ENCODE data around the gene NFKBIL1.

NFKBIL1 gene

DNA sequence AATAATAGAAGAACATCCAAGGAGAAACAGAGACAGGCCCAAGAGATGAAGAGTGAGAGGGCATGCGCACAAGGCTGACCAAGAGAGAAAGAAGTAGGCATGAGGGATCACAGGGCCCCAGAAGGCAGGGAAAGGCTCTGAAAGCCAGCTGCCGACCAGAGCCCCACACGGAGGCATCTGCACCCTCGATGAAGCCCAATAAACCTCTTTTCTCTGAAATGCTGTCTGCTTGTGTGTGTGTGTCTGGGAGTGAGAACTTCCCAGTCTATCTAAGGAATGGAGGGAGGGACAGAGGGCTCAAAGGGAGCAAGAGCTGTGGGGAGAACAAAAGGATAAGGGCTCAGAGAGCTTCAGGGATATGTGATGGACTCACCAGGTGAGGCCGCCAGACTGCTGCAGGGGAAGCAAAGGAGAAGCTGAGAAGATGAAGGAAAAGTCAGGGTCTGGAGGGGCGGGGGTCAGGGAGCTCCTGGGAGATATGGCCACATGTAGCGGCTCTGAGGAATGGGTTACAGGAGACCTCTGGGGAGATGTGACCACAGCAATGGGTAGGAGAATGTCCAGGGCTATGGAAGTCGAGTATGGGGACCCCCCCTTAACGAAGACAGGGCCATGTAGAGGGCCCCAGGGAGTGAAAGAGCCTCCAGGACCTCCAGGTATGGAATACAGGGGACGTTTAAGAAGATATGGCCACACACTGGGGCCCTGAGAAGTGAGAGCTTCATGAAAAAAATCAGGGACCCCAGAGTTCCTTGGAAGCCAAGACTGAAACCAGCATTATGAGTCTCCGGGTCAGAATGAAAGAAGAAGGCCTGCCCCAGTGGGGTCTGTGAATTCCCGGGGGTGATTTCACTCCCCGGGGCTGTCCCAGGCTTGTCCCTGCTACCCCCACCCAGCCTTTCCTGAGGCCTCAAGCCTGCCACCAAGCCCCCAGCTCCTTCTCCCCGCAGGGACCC is 27.0 kb downstream of the NFKBIL1 start (continued):
- TF ChIP-seq ESRRG (CRISPR knock-in tag; IDR thresholded peaks at IDR 0.05) (no peak), TOX (CRISPR knock-in tag; IDR thresholded peaks at IDR 0.05; ENCODE audit: borderline replicate concordance) (no peak), SNAI2 (CRISPR knock-in tag; IDR thresholded peaks at IDR 0.05) (no peak), ZFP30 (CRISPR knock-in tag; IDR thresholded peaks at IDR 0.05) (no peak), BACH2 (CRISPR knock-in tag; IDR thresholded peaks at IDR 0.05; ENCODE audit: borderline replicate concordance) (no peak)

DNA sequence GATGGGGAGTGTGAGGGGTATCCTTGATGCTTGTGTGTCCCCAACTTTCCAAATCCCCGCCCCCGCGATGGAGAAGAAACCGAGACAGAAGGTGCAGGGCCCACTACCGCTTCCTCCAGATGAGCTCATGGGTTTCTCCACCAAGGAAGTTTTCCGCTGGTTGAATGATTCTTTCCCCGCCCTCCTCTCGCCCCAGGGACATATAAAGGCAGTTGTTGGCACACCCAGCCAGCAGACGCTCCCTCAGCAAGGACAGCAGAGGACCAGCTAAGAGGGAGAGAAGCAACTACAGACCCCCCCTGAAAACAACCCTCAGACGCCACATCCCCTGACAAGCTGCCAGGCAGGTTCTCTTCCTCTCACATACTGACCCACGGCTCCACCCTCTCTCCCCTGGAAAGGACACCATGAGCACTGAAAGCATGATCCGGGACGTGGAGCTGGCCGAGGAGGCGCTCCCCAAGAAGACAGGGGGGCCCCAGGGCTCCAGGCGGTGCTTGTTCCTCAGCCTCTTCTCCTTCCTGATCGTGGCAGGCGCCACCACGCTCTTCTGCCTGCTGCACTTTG is 28.0 kb downstream of the NFKBIL1 start, which contains the start of gene TNF:
Gene TNF, plus strand, starts transcription at position 231 of the 567 bp plus-strand sequence. Its CDS starts 177 bp downstream, at position 408.
- ATAC-seq: no peak
- TF ChIP-seq TCF4 (CRISPR knock-in tag; IDR thresholded peaks at IDR 0.05; ENCODE audit: borderline replicate concordance) (no peak), TOX (CRISPR knock-in tag; IDR thresholded peaks at IDR 0.05; ENCODE audit: borderline replicate concordance) (no peak), ISL1 (CRISPR knock-in tag; IDR thresholded peaks at IDR 0.05) (no peak), ZNF8 (CRISPR knock-in tag; IDR thresholded peaks at IDR 0.05) (no peak), ZNF565 (CRISPR knock-in tag; conservative IDR thresholded peaks at IDR 0.05; ENCODE audit: low read depth) (no peak)

DNA sequence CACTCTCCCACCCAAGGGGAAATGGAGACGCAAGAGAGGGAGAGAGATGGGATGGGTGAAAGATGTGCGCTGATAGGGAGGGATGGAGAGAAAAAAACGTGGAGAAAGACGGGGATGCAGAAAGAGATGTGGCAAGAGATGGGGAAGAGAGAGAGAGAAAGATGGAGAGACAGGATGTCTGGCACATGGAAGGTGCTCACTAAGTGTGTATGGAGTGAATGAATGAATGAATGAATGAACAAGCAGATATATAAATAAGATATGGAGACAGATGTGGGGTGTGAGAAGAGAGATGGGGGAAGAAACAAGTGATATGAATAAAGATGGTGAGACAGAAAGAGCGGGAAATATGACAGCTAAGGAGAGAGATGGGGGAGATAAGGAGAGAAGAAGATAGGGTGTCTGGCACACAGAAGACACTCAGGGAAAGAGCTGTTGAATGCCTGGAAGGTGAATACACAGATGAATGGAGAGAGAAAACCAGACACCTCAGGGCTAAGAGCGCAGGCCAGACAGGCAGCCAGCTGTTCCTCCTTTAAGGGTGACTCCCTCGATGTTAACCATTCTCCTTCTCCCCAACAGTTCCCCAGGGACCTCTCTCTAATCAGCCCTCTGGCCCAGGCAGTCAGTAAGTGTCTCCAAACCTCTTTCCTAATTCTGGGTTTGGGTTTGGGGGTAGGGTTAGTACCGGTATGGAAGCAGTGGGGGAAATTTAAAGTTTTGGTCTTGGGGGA is 28.7 kb downstream of the NFKBIL1 start:
- ATAC-seq: no peak
- TF ChIP-seq, protein P1, sequence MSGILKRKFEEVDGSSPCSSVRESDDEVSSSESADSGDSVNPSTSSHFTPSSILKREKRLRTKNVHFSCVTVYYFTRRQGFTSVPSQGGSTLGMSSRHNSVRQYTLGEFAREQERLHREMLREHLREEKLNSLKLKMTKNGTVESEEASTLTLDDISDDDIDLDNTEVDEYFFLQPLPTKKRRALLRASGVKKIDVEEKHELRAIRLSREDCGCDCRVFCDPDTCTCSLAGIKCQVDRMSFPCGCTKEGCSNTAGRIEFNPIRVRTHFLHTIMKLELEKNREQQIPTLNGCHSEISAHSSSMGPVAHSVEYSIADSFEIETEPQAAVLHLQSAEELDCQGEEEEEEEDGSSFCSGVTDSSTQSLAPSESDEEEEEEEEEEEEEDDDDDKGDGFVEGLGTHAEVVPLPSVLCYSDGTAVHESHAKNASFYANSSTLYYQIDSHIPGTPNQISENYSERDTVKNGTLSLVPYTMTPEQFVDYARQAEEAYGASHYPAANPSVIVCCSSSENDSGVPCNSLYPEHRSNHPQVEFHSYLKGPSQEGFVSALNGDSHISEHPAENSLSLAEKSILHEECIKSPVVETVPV (CRISPR knock-in tag; IDR thresholded peaks at IDR 0.05): no peak
- TF ChIP-seq, protein P2, sequence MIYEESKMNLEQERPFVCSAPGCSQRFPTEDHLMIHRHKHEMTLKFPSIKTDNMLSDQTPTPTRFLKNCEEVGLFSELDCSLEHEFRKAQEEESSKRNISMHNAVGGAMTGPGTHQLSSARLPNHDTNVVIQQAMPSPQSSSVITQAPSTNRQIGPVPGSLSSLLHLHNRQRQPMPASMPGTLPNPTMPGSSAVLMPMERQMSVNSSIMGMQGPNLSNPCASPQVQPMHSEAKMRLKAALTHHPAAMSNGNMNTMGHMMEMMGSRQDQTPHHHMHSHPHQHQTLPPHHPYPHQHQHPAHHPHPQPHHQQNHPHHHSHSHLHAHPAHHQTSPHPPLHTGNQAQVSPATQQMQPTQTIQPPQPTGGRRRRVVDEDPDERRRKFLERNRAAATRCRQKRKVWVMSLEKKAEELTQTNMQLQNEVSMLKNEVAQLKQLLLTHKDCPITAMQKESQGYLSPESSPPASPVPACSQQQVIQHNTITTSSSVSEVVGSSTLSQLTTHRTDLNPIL (CRISPR knock-in tag; IDR thresholded peaks at IDR 0.05; ENCODE audit: low read depth): no peak
- TF ChIP-seq ZNF70 (CRISPR knock-in tag; IDR thresholded peaks at IDR 0.05) (no peak), TCF4 (CRISPR knock-in tag; IDR thresholded peaks at IDR 0.05; ENCODE audit: borderline replicate concordance) (no peak), ISL1 (CRISPR knock-in tag; IDR thresholded peaks at IDR 0.05) (no peak), ARNTL (CRISPR knock-in tag; IDR thresholded peaks at IDR 0.05; ENCODE audit: borderline replicate concordance, low read depth) (no peak), SNAI2 (CRISPR knock-in tag; IDR thresholded peaks at IDR 0.05) (no peak), BACH2 (CRISPR knock-in tag; IDR thresholded peaks at IDR 0.05; ENCODE audit: borderline replicate concordance) (no peak), ZC3H10 (CRISPR knock-in tag; IDR thresholded peaks at IDR 0.05) (no peak), ZNF565 (CRISPR knock-in tag; conservative IDR thresholded peaks at IDR 0.05; ENCODE audit: low read depth) (no peak), TOX (CRISPR knock-in tag; IDR thresholded peaks at IDR 0.05; ENCODE audit: borderline replicate concordance) (no peak), ESRRG (CRISPR knock-in tag; IDR thresholded peaks at IDR 0.05) (no peak), ZFP30 (CRISPR knock-in tag; IDR thresholded peaks at IDR 0.05) (no peak), PPARA (CRISPR knock-in tag; IDR thresholded peaks at IDR 0.05; ENCODE audit: borderline replicate concordance) (no peak)

DNA sequence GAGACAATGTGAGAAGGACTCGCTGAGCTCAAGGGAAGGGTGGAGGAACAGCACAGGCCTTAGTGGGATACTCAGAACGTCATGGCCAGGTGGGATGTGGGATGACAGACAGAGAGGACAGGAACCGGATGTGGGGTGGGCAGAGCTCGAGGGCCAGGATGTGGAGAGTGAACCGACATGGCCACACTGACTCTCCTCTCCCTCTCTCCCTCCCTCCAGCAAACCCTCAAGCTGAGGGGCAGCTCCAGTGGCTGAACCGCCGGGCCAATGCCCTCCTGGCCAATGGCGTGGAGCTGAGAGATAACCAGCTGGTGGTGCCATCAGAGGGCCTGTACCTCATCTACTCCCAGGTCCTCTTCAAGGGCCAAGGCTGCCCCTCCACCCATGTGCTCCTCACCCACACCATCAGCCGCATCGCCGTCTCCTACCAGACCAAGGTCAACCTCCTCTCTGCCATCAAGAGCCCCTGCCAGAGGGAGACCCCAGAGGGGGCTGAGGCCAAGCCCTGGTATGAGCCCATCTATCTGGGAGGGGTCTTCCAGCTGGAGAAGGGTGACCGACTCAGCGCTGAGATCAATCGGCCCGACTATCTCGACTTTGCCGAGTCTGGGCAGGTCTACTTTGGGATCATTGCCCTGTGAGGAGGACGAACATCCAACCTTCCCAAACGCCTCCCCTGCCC is 29.6 kb downstream of the NFKBIL1 start:
- no peak for TF ChIP-seq RARB (CRISPR knock-in tag; IDR thresholded peaks at IDR 0.05)
- TF ChIP-seq, protein P1 (CRISPR knock-in tag; IDR thresholded peaks at IDR 0.05): no peak
- no peak for TF ChIP-seq PPARA (CRISPR knock-in tag; IDR thresholded peaks at IDR 0.05; ENCODE audit: borderline replicate concordance)
- TF ChIP-seq ARNTL (CRISPR knock-in tag; IDR thresholded peaks at IDR 0.05; ENCODE audit: borderline replicate concordance, low read depth): no peak
- no peak for TF ChIP-seq SNAI2 (CRISPR knock-in tag; IDR thresholded peaks at IDR 0.05)
- TF ChIP-seq TOX (CRISPR knock-in tag; IDR thresholded peaks at IDR 0.05; ENCODE audit: borderline replicate concordance): no peak
- TF ChIP-seq ZNF565 (CRISPR knock-in tag; conservative IDR thresholded peaks at IDR 0.05; ENCODE audit: low read depth): no peak
- TF ChIP-seq ZFP3 (CRISPR knock-in tag; IDR thresholded peaks at IDR 0.05): no peak
- no peak for TF ChIP-seq TCF4 (CRISPR knock-in tag; IDR thresholded peaks at IDR 0.05; ENCODE audit: borderline replicate concordance)
- TF ChIP-seq ESRRG (CRISPR knock-in tag; IDR thresholded peaks at IDR 0.05): no peak
- TF ChIP-seq CSDC2 (CRISPR knock-in tag; IDR thresholded peaks at IDR 0.05): no peak
- TF ChIP-seq ZFP30 (CRISPR knock-in tag; IDR thresholded peaks at IDR 0.05): no peak
- TF ChIP-seq, protein P3, sequence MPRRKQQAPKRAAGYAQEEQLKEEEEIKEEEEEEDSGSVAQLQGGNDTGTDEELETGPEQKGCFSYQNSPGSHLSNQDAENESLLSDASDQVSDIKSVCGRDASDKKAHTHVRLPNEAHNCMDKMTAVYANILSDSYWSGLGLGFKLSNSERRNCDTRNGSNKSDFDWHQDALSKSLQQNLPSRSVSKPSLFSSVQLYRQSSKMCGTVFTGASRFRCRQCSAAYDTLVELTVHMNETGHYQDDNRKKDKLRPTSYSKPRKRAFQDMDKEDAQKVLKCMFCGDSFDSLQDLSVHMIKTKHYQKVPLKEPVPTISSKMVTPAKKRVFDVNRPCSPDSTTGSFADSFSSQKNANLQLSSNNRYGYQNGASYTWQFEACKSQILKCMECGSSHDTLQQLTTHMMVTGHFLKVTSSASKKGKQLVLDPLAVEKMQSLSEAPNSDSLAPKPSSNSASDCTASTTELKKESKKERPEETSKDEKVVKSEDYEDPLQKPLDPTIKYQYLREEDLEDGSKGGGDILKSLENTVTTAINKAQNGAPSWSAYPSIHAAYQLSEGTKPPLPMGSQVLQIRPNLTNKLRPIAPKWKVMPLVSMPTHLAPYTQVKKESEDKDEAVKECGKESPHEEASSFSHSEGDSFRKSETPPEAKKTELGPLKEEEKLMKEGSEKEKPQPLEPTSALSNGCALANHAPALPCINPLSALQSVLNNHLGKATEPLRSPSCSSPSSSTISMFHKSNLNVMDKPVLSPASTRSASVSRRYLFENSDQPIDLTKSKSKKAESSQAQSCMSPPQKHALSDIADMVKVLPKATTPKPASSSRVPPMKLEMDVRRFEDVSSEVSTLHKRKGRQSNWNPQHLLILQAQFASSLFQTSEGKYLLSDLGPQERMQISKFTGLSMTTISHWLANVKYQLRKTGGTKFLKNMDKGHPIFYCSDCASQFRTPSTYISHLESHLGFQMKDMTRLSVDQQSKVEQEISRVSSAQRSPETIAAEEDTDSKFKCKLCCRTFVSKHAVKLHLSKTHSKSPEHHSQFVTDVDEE (CRISPR knock-in tag; IDR thresholded peaks at IDR 0.05): no peak
- TF ChIP-seq ZNF8 (CRISPR knock-in tag; IDR thresholded peaks at IDR 0.05): no peak
- no peak for TF ChIP-seq BACH2 (CRISPR knock-in tag; IDR thresholded peaks at IDR 0.05; ENCODE audit: borderline replicate concordance)
- no peak for ATAC-seq

Measured in SK-N-SH treated with all-trans-retinoic acid at 6 μM for 48 hours (cell line).